SKM-1 treated with dmso at 0.1 percent for 144 hours (cell line): ENCODE data around the gene SLC12A7.
"Not testable (repeated sequence)": the region's sequence is repeated elsewhere in the genome, so short reads cannot be mapped to it uniquely, and the experiment has no call there.

Experiments used
- DNase-seq: peaks from one replicate; lab custom pipeline; 2025; ENCODE audit not compliant: unreplicated experiment; lab: John Stamatoyannopoulos, UW

Gene SLC12A7

DNA sequence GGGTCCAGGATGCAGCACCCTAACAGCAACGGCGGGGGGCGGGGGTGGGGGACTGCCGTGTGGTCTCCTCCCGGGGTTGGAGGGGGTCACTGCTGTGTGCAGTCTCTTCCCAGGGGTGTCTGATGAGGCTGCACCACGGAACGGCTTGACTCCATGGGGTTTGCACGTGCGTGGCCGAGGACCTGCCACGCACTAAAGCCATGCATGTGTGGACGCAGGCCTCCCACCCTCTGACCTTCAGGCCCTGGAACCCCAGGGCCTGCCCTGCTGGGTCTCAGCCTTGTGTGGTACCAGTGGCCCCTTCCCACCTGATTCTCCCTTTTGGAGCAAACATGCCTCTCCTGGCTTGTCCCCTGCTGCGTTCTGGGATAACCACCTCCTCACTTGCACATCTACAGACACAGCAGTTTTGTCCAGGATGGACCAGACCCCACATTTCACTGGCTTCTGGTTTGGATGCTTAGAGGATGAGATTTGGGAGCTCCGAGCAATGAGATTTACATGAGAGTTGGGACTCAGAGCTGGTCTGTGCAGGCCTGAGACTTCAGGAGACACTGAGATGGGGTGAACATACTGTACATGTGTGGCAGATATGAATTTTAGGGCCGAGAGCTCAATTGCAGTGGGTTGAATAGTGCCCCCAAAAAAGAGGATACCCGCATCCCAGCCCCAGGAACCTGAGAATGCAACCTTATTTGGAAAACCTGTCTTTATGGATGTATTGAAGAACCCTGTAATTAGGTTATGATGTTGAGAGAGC, 45.8 kb downstream of the SLC12A7 start:
- no peak for DNase-seq

DNA sequence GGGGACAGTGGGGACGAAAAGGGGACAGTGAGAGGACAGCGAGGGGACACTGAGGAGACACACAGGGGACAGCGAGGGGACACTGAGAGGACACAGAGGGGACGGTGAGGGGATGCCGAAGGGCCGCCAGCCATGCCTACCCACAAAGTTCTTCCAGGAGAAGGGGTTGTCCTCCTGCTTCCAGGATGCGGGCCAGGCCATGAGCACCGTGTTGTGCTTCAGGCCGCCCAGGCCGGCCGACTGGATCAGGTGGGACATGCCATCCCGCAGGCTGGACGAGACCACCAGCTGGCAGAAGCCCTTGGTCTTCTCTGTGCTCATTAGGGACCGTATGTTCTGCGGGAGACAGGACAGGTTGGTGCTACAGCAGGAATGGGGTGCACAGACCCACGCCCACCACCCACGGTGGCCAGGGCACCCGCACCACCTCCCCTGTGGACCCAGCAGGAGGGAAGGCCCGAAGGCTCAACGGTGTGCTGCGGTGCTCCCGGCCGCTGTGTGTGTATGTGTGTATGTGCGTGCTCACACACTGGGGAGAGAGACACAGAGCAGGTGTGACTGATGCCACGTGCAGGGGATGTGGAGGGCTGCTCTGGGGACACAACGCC, 46.6 kb downstream of the SLC12A7 start:
- no peak for DNase-seq

DNA sequence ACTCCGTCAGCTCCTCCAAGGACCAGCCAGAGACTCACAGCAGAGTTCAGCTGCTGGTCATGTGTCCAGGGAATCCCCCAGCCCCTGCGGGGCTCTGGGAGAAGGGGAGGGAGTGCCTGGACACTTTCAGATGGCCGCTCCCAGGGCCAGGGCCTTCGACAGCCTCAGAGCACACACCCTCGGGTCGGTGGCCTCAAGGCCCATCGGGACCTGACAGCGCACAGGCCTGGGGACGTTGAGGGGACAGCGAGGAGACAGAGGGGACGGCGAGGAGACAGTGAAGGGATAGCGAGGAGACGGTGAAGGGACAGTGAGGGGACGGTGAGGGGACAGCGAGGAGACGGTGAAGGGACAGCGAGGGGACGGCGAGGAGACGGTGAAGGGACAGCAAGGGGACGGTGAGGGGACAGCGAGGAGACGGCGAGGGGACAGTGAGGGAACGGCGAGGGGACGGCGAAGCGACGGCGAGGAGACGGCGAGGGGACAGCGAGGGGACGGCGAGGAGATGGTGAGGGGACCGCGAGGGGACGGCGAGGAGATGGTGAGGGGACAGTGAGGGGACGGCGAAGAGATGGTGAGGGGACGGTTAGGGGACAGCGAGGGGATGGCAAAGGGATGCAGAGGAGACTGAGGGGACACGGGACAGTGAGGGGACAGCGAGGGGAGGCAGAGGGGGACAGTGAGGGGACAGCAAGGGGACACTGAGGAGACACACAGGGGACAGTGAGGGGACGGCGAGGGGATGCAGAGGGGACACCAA, 47.3 kb downstream of the SLC12A7 start:
- DNase-seq = no peak

DNA sequence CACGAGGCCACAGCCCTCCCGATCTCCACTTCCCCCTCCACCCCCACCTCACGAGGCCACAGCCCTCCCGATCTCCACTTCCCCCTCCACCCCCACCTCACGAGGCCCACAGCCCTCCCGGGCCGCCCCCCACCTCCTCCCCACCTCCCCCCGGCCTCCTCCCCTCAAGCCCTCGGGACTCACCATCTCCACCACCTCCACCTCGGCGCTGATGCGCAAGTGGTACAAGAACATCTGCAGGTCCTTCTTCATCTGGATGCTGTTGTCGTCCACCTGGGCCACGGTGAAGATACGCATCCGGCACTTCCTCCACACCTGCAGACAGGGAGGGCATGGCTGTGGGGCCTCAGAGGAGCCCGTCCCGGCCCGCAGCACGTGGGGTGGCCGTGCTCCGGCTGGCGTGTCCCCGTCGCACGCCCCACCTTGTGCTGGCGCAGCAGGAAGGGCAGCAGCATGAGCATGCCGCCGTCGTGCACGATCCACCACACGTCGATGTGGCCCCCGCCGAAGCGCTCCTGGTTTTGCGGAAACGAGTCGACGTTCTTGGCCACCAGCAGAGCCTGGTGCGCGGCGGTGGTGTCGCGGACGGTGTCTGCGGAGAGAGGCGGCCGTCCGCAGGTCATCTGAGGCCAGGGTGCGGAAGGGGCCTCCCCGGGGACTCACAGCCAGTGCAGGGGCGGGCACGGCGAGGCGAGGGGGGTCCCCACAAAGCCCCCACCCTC, 48.0 kb downstream of the SLC12A7 start:
- no peak for DNase-seq

DNA sequence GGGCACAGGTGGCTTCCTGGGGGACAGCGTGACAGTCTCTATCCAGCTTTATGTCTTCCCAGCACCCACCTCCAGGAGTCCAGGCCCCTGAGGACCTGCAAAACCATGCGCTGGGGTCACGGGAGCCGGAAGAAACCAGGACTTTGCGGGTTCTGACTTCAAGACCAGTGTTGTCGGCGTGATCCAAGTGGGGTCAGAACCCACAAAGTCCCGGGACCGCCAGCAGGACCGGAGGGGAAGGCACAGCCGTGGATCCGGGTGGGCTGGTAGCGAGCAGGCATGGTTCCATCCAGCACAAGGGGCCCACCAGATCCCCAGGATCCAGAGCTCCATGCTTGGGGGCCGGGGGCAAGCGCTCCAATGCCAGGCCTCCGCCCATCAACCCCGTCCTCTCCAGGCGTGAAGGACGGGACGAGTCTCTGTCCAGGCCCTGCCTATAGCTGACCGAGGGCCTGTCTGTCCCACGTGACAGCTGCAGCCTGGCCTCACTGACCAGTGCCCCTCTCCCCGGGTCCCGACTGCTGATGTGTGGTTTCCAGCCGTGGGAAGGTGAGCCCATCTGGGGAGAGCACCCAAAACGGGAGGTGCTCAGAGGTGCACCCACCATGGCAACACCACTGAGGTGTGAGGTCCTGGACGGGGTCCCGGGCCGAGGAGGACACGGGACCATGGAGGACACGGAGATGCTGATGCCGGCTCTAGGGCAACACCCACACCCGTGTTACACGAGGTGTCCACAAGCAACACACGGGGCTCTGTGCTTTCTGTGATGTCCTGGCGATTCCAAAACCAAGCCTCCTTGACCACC, 48.9 kb downstream of the SLC12A7 start:
- DNase-seq = no peak

DNA sequence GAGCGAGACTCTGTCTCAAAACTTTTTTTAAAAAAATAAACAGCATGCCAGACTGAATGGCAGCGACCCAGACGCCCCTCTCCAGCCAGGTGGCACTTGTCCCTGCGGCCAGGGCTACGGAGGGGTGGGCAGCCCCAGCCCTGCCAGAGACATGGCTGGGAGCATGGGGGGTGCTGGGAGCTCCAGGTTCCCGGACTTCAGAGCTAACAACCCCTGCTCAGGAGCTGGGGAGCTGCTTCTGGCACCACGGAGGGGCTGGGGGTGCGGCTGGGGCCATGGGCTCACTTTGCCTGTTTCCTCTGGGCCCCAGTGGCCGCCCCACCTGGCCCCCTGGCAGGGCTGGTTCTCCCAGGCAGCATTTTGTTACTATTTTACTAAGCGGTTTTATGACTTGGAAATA, 49.9 kb downstream of the SLC12A7 start:
- DNase-seq = no peak

DNA sequence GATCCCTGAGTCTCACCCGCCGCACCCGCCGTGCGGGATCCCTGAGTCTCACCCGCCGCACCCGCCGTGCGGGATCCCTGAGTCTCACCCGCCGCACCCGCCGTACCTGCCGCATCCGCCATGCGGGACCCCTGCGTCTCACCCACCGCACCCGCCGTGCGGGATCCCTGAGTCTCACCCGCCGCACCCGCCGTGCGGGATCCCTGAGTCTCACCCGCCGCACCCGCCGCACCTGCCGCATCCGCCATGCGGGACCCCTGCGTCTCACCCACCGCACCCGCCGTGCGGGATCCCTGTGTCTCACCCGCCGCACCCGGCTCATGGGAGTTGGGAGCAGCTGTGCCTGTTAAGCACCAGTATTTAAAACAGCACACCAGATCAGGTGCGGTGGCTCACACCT, 50.6 kb downstream of the SLC12A7 start:
- DNase-seq = not testable (repeated sequence)

DNA sequence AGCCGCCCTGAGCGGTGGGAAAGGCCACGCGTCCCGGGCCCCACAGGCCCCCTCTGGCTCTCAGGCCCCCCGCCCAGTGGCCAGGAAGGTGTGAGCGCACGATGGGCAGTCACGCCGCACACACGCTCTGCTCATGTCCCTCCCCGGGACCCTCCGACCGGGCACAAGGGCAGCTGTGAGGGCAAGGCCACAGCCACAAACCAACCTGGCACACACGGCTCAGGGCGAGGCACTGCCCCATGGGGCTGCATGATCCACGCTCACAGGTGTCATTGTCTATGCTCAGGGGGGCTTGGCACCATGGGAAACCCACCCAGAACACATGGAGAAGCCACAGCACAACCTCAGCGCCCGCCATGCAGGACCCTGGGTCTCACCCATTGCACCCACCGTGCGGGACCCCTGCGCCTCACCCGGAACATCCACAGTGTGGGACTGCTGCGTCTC, 51.3 kb downstream of the SLC12A7 start:
- DNase-seq = no peak

DNA sequence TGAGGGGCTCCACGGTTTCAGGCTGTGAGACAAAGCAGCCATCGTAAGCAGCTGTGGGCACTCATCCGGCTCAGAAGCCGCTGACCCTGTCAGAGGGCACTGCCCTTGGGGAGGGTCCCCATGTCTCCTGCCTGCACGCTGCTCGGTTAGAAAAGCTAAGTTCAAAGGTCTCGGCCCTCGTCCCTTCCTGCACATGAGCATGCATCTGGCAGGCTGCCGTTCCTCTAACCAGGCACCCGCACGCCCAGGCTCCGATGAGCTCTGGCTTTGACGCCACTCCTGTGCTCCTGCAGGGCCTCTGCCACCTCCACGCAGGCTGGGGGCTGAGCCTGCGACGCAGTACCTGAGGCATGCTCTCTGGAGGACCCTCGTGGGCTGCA, 52.0 kb downstream of the SLC12A7 start:
- no peak for DNase-seq

DNA sequence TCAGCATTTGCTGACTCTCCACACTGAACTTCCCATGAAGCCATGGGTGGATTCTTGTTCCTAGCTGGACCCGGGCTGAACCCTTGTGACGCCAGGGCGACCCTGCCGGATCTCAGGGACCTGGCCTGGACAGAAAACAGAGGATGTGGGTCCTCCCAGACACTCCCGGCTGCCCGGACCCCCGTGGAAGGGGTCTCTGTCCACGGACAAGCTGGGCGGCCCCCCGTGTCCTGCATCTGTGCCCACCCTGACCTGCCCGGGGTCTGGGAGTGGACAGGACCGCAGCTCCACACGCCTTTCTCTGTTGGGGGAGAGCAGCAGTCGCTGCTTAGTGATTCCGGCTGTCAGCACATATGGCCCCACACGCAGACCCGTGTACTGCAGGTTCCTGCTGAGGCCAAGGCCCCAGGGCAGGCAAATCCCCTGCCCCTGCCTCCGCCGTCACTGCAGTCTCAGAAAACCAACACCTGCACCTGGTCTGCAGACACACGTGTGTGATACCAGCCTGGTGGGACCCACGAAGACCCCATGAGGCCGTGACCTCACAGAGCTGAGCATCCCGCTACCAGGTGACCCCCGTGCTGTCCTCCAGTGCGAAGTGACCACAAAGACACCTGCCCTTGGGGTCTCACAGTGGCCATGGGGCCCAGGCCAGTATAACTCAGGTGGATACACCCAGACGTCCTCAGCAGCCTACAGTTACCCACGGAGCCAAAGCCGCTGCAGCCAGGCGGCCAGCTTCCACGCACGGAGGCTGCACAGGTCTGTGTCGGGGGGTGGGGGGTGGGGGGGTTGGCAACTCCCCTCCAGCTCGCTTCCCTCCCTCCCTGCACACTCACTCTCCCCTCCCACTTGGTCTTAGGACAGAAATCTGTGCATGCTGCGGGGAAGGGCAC, 52.6 kb downstream of the SLC12A7 start:
- no peak for DNase-seq

DNA sequence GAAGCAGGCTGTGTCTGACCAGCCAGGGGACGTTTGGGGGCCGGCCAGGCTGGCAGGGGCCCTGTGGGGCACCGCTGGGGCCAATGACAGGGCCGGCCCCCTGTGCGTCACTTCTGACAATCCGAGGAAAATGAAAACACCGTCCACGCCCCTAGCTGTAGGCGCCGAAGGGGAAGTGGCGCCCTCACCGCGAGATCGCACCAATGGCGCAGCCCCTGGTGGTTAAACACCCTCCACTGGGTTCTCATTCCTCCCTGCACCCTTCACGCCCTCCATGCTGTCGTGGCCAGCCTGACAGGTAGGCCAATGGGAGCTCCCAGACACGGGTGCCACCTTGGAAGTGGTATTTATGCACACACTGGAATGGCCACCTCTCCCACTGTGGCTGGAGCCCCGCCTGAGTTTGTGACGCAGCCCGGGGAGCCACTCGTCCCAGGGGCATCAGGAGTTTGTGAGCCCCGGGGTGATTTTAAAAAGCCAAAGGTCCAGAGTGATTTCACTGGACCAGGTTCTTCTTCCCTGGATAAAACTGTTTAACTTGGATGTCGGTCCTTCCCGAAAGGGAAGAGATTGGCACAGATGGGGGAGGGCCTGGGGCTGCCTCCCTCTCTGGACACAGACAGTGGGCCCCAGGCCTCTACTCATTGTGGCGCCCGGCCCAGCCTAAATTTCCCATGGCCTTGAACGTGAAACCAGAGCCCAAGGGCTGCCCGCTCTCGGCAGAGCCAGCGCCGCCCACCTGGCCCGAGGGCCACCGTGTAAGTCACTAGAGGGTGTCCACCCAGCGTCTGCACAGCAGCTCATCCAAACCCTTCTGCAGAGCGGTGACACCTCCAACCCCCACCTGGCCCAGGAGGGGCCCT, 53.5 kb downstream of the SLC12A7 start:
- DNase-seq = no peak

DNA sequence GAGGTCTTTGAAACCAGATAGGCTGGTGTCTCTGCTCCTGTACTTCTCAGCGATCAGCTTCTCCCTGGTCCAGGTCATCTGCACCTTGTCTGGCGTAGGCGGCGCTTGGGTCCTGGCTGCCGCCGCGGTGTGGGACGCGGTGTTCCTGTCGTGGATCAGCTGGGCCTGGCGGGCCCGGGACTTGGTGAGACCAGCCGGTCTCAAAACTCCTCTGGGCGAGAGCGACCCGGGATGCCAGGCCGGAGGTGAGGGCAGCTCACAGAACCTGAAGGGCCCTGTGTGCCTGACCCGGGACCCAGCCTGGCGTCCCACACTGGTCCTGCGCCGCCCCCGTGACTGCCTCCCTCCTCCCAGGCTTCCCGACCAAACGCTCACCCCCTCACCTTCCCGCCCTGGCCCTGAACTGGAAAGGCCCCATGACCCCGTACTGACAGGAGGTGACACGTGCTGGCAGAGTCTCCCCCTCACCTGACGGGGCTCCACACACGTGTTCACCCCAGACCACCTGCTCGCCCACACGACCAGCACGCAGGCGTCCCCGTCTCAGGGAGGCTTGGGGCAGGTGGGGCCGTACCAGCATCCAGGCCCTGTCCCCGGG, 54.3 kb downstream of the SLC12A7 start:
- DNase-seq = no peak

DNA sequence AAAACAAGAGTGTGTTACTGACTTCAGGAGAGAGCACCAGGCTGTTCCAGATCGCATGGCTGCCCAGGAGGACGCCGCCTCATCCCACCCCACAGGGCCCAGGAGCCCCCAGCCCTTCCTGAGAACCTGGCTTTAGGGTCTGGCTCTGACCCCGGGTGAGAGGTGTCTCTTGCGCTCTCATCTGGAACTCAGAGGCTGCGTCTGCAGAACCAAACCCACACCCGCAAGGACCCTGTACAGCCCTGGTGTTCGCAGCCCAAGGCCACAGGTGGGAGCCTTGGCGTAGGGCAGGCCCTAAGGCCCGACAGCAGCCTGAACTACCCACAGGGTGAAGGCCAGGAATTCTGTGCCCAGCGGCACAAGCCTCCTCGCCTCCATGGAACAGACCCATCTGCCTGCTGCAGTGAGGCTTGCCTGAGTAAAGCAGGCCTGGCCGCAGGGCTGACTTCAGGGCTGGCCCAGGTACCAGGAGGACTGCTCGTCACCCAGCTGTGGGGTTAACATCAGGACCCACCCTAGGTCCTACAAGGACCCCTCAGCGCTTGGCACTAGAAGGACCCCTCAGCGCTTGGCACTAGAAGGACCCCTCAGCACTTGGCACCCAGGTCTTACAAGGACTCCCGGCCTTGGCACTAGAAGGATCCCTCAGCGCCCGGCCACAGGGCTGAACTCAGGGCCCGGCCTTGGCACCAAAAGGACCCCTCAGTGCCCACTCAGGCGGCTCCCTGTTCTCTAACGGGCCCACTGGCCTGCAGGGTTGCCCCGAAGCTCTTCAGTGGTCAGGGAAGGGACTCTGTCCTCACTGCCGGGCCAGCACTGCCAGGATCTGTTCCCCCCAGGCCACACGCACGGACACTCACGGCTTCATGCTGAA, 55.0 kb downstream of the SLC12A7 start:
- DNase-seq = no peak

DNA sequence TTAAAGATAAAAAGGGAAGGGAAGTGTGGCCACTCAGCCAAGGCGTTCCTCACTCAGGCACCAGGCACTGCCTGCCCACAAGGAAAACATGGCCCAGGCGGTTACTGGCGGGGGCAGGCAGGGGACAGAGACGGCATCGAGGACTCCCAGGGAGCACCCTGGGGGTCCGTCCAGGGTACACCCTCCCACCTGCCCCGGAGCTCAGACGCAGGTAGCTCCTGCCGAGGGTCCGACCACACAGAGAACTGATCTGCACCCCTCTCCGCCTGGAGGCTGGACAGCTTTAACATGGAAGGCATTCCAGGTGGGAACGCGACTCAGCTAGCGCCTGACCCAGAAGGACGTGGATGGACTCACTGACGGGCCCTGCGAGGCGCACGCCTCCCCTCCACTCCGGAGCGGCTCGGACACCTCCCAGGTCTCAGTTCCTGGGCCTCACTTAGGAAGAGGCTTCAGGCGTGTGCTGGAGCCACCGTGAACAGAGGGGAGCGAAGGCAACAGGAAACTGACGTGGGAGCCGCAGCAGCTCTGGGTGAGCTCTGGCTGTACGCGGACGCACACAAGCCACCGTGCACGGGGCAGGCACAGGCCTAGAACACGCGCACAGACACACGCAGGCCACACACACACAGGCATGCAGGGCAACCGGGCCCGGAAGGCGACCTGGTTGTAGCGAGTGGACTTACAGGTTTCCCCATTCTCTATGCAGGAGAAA, 55.8 kb downstream of the SLC12A7 start:
- DNase-seq = no peak

DNA sequence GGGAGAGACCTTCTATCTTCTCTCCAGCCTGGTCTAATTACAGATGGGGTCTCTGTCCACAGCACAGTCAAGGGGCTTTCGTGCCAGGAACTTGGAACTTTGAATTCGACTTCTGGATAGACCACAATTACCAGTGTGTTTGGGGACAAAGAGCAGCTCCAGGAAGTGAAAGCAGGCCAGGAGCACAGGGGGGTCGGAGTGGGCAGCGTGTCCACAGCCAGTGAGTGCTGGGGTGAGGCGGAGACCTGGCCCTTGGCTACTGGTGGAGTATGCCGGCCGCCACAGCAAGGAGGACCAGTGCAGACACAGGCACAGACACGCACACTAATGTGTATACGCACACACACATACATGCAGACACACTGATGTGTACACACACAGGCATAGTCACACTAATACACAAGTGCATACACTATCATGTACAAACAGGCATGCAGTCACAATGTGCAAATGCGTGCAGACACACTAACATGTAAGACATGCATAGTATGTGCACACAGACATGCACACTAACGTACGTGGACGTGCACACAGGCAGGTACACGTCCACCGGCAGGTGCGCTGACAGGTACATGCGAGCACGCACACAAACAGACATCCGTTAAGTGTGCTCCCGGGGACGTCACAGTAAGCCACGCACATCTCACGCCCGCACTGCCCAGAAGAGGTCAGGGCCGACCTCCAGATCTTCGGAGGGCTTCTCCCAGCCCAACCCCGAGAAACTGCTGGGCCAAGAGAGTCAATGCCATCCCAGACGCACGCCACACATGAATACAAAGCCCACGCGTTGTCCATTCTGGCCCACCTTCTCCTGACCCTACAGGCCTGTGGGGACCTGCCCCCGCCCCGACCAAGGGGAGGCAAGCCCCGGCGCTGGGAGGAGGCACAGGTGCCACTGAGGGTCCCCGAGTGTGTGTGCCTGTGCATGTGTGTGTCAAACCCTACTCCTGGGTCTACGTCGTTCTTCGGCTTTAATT, 56.8 kb downstream of the SLC12A7 start:
- DNase-seq = no peak
